Activated T-cell treated with anti-CD3 and anti-CD28 coated beads, Interleukin-2, amount 50 U/mL, for 4 hours (primary cell): ENCODE results near the gene BMI1. TPM values are rescaled to one million over a fixed set of nuclear protein-coding genes. Genes with fewer than 3 reads are reported as not detected.
"Not testable (repeated sequence)": the region's sequence is repeated elsewhere in the genome, so short reads cannot be mapped to it uniquely, and the experiment has no call there.

Experiments used
- ATAC-seq, 2 donors: fragments of 200-7000 bp; cut with Tn5 transposase; one replicate each; pipeline ENCODE4 v1.10.0; 2021
- DNase-seq: peaks from one replicate; pipeline ENCODE4 v3.0.0-alpha.2; 2020
- H3K27me3 Mint-ChIP-seq: one replicate; pipeline ENCODE4 v1.8.0; 2021; ENCODE audit warnings: low read depth, mixed read lengths
- H3K36me3 Mint-ChIP-seq: one replicate; pipeline ENCODE4 v1.8.0; 2022; ENCODE audit warnings: mixed read lengths; ENCODE audit not compliant: insufficient read depth
- H3K4me1 Mint-ChIP-seq: one replicate; pipeline ENCODE4 v1.8.0; 2021; ENCODE audit warnings: low read depth, mixed read lengths
- H3K4me3 Mint-ChIP-seq: one replicate; pipeline ENCODE4 v1.8.0; 2021; ENCODE audit warnings: mild to moderate bottlenecking, moderate library complexity, mixed read lengths
- H3K9me3 Mint-ChIP-seq: one replicate; pipeline ENCODE4 v1.8.0; 2021; ENCODE audit warnings: mixed read lengths
- total RNA-seq, 3 donors: library from RNA; stranded (reverse); gene quantifications; one replicate each; pipeline ENCODE4 v1.2.1, GENCODE V29; 2021

Gene BMI1
- total RNA-seq, 3 donors from 2014 or later, result 80.9 to 96.1 (median 89.5) TPM

- H3K4me1 Mint-ChIP-seq, result peaks cover 24% of the 10 kb centered on the region
- H3K27me3 Mint-ChIP-seq, result peaks cover 73% of the 10 kb centered on the region
- peak; percentile 74 to 76 for ATAC-seq
- H3K9me3 Mint-ChIP-seq, result peaks cover 2% of the 10 kb centered on the region
- peak overlapping the region; percentile 85 for H3K4me3 Mint-ChIP-seq
- peak; percentile 43 for DNase-seq
- no peaks in the 10 kb centered on the region for H3K36me3 Mint-ChIP-seq
Observed at GRCh38 chr10:22340329-22341189, 19.7 kb downstream of the BMI1 start.

- Mint-ChIP-seq H3K9me3 (peaks cover 4% of the 10 kb centered on the region), H3K4me3 (peak overlapping the region; percentile 75), H3K4me1 (peaks cover 22% of the 10 kb centered on the region), H3K36me3 (no peaks in the 10 kb centered on the region), H3K27me3 (peaks cover 81% of the 10 kb centered on the region)
- ATAC-seq, result peak; percentile 3 to 13
- DNase-seq, result no peak
Observed at GRCh38 chr10:22341190-22341925, 20.5 kb downstream of the BMI1 start.

GRCh38 chr10:22341926-22342196, 21.0 kb downstream of the BMI1 start:
- Mint-ChIP-seq H3K4me1 (peaks cover 21% of the 10 kb centered on the region), H3K9me3 (peaks cover 6% of the 10 kb centered on the region), H3K4me3 (peak overlapping the region; percentile 75), H3K36me3 (no peaks in the 10 kb centered on the region), H3K27me3 (peaks cover 80% of the 10 kb centered on the region)
- DNase-seq, result no peak
- ATAC-seq, result no peak

DNA sequence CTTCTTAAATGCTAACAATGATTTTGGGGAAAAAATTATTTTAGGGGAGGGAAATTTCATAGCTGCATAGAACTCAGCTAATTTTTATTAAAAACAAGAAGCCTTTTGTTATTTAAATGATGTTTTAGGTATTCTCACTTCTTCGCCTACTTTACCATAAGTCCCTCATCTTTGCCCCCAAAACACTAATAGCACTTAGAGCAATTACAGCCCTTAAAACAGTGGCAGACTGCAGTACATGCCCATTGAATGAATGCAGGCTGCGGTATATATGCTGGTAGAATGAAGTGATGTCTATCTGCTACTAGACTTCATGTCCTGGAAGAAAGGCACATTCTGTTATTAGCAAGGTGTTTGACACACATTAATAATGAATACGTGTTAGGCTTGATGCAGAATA, 21.5 kb downstream of the BMI1 start:
- Mint-ChIP-seq H3K4me1 (peaks cover 17% of the 10 kb centered on the region), H3K36me3 (no peaks in the 10 kb centered on the region), H3K4me3 (no peak overlapping the region), H3K27me3 (peaks cover 78% of the 10 kb centered on the region), H3K9me3 (peaks cover 6% of the 10 kb centered on the region)
- no peak for ATAC-seq
- no peak for DNase-seq

DNA sequence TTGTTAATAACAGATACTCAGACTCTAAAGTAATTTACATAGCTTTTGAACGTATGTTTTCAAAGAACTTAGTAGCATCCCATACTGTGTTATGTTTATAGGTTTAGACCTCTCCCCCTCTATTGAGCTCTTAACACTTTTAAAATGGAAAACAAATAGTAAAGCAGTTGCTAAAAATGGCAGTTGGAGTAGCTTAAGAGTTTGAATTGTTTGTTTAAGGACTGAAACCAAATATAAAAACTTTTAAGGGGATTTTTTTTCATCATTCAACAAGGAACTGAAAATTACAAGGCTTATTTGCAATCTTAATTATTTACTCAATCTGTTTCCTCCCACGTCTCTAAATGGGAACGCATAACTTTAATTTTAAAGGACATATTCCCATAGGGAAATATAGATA, 22.8 kb downstream of the BMI1 start:
- Mint-ChIP-seq H3K36me3 (no peaks in the 10 kb centered on the region), H3K27me3 (peaks cover 72% of the 10 kb centered on the region), H3K4me3 (no peak overlapping the region)

DNA sequence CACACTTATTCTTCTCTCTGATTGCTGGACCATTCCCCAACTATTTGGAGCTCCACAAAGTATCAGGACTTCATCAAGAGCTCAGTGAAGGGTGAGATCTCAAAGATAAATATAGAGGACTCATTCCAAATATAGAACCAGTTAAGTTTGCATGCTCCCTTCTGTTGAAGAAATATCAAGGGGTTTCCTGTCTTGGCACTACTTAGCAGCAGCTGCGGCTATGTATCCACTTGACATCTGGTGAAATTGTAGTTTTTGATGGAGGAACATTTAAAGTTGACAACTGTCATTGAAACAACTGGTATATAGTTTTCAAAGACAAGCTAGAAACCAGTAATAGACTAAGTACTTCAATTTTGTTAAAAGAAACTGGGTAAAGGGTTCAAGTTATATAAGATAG, 23.4 kb downstream of the BMI1 start:
- no peak for DNase-seq
- H3K9me3 Mint-ChIP-seq, result peaks cover 6% of the 10 kb centered on the region
- peaks cover 69% of the 10 kb centered on the region for H3K27me3 Mint-ChIP-seq

More for the DNA sequence above, 22.8 kb downstream of the BMI1 start:
- Mint-ChIP-seq H3K9me3 (peaks cover 6% of the 10 kb centered on the region), H3K4me1 (peaks cover 17% of the 10 kb centered on the region)
- ATAC-seq, result no peak
- DNase-seq, result no peak

GRCh38 chr10:22344781-22345300, 23.9 kb downstream of the BMI1 start:
- H3K4me1 Mint-ChIP-seq, result peaks cover 13% of the 10 kb centered on the region
- peaks cover 64% of the 10 kb centered on the region for H3K27me3 Mint-ChIP-seq
- H3K36me3 Mint-ChIP-seq, result no peaks in the 10 kb centered on the region
- no peak overlapping the region for H3K4me3 Mint-ChIP-seq
- H3K9me3 Mint-ChIP-seq, result peaks cover 6% of the 10 kb centered on the region
- DNase-seq, result no peak
- no peak for ATAC-seq

More for the DNA sequence above, 23.4 kb downstream of the BMI1 start:
- H3K4me3 Mint-ChIP-seq, result no peak overlapping the region
- no peaks in the 10 kb centered on the region for H3K36me3 Mint-ChIP-seq
- ATAC-seq, result no peak
- peaks cover 17% of the 10 kb centered on the region for H3K4me1 Mint-ChIP-seq

GRCh38 chr10:22345301-22346095, 24.6 kb downstream of the BMI1 start, which contains the start of gene SPAG6:
SPAG6 (plus strand) TSS chr10:22345496; CDS start chr10:22345612, 116 bp downstream.
- no peak for DNase-seq
- Mint-ChIP-seq H3K27me3 (peaks cover 59% of the 10 kb centered on the region), H3K9me3 (peaks cover 6% of the 10 kb centered on the region)

DNA sequence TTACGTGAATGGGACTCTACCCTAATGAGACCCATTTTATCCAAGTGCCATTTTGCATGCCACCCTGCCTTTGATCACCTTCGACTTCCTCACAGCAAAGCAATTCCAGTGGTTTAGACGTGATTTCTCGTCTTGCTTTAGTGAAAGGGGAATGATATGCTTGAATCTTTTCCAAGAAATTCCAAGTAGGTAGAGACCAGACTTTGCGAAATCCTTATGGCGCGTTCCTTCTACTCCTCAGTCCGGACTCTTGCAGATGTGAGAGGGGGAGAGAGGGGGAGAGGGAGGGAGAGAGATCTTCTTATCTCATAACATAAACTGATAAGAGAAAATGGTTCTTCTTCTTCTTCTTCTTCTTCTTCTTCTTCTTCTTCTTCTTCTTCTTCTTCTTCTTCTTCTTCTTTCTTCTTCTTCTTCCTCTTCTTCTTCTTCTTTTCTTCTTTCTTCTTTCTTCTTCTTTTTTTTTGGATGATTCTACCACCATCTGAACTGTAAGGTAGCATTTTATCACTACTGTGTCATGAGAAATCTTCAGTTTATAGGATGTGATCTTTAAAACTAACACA, 25.3 kb downstream of the BMI1 start:
- no peak for ATAC-seq
- Mint-ChIP-seq H3K4me3 (no peak overlapping the region), H3K9me3 (peaks cover 6% of the 10 kb centered on the region), H3K36me3 (no peaks in the 10 kb centered on the region), H3K4me1 (peaks cover 8% of the 10 kb centered on the region), H3K27me3 (peaks cover 59% of the 10 kb centered on the region)
- DNase-seq, result no peak

More at GRCh38 chr10:22345301-22346095, 24.6 kb downstream of the BMI1 start, which contains the start of gene SPAG6:
- ATAC-seq, result peak in 1 of 2 donors; percentile 4
- Mint-ChIP-seq H3K36me3 (no peaks in the 10 kb centered on the region), H3K4me3 (no peak within 1 kb of the TSS), H3K4me1 (peaks cover 8% of the 10 kb centered on the region)

DNA sequence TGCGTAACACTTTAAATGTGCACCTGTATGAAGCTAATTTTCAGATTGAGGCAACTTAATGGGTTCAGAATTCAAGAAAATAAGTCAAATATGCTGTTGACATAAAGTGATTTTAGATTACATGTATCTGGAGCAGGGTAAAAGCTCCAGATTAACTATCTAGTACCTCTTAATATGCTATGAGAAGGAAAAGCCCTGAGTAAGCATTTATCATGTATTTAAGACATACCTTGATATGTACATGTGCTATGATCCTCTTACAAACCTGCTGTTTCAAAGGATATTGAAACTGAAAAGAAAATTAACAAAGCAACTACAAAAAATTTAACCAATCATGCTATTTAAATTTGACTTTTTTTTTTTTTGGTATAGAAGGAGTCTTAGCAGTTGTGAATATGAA, 28.9 kb downstream of the BMI1 start:
- no peak for ATAC-seq
- peaks cover 43% of the 10 kb centered on the region for H3K27me3 Mint-ChIP-seq

DNA sequence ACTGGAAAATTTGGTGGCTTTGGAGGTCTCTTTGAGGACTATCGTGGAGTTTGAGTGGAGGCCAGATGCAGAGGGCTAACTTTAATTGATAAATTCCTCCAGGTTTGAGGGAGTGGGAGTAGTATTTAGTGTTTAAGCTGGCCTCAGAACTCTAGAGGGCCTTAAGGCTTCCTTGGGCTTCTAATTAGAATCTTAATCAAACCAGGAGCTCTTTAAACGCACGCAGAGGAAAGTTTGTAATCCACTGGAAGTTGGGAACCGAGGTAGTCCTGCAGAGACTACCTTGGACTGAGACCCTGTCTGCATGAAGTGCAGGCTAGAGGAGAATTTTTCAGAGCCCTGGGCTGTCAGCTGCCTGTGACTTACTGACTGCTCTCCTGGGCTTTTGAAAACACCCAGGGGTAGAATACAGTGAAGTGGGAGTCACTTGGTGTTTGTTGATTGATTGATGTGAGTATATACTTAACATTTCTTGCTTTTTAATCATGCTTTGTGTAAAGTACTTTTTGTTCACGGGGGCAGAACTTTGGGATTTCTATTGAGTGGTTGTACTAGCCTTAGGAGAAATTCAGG, 30.3 kb downstream of the BMI1 start:
- ATAC-seq, result no peak
- H3K4me3 Mint-ChIP-seq, result no peak overlapping the region
- H3K4me1 Mint-ChIP-seq, result no peaks in the 10 kb centered on the region
- H3K27me3 Mint-ChIP-seq, result peaks cover 30% of the 10 kb centered on the region
- no peaks in the 10 kb centered on the region for H3K36me3 Mint-ChIP-seq
- peaks cover 4% of the 10 kb centered on the region for H3K9me3 Mint-ChIP-seq
- no peak for DNase-seq

More for the DNA sequence above, 28.9 kb downstream of the BMI1 start:
- no peak for DNase-seq
- Mint-ChIP-seq H3K4me1 (peaks cover 1% of the 10 kb centered on the region), H3K4me3 (no peak overlapping the region), H3K36me3 (no peaks in the 10 kb centered on the region), H3K9me3 (peaks cover 4% of the 10 kb centered on the region)

GRCh38 chr10:22356324-22356873, 35.5 kb downstream of the BMI1 start:
- Mint-ChIP-seq H3K9me3 (no peaks in the 10 kb centered on the region), H3K4me3 (no peak overlapping the region), H3K36me3 (no peaks in the 10 kb centered on the region), H3K4me1 (no peaks in the 10 kb centered on the region), H3K27me3 (peaks cover 14% of the 10 kb centered on the region)
- no peak for DNase-seq
- ATAC-seq, result no peak

- H3K4me1 Mint-ChIP-seq, H3K36me3 Mint-ChIP-seq, DNase-seq, H3K4me3 Mint-ChIP-seq, H3K9me3 Mint-ChIP-seq, ATAC-seq: not testable (repeated sequence)
- H3K27me3 Mint-ChIP-seq, result peaks cover 10% of the 10 kb centered on the region
Observed at GRCh38 chr10:22357770-22358169, 36.9 kb downstream of the BMI1 start.
